AG04450 (cell line): ENCODE data around the gene TCERG1L. TPM values are rescaled to one million over a fixed set of nuclear protein-coding genes. Genes with fewer than 3 reads are reported as not detected.

Source experiments
- CTCF ChIA-PET: fragments of 300-600, 350-600 bp; formaldehyde crosslinking; extraction: SDS; loops from one replicate; lab custom pipeline; 2022; ENCODE audit warnings: antibody characterized with exemption, inconsistent platforms; lab: Charles Lee
- POLR2A ChIA-PET: fragments of 350-600 bp; formaldehyde crosslinking; extraction: SDS; loops from one replicate; lab custom pipeline; 2021; ENCODE audit warnings: antibody characterized with exemption, inconsistent platforms; lab: Yijun Ruan, JAX
- DNase-seq: peaks from one replicate; pipeline ENCODE4 v3.0.0-alpha.2; 2011; ENCODE audit warnings: low read depth, low spot score
- H3K27ac ChIP-seq: one replicate; pipeline ENCODE4 v1.5.1; 2012; ENCODE audit warnings: low read depth, low read length, control low read depth
- H3K27me3 ChIP-seq: one replicate; pipeline ENCODE4 v1.6.0; 2012; ENCODE audit warnings: low read length; ENCODE audit not compliant: control insufficient read depth, insufficient read depth
- H3K4me3 ChIP-seq: 2 replicates; pipeline ENCODE4 v1.5.1; 2011; ENCODE audit warnings: mild to moderate bottlenecking, low read depth, low read length, control low read depth
- H3K9me3 ChIP-seq: 2 replicates; pipeline ENCODE4 v1.5.1; 2012; ENCODE audit warnings: low read length; ENCODE audit not compliant: control insufficient read depth, insufficient read depth
- CTCF ChIP-seq: IDR thresholded peaks from 2 replicates; pipeline ENCODE4 v1.5.1; 2011; ENCODE audit warnings: low read depth, low read length, control low read depth, inconsistent platforms
- polyA plus RNA-seq: library from polyadenylated mRNA; depleted of rRNA; stranded (reverse); fragments of >200 nt; gene quantifications from 2 replicates; pipeline ENCODE4 v1.2.3, GENCODE V29; 2011

TCERG1L gene
- polyA plus RNA-seq, 1 experiment: not detected

- H3K4me3 ChIP-seq: no peak overlapping the region
- H3K27me3 ChIP-seq: no peaks in the 10 kb centered on the region
- DNase-seq: no peak
- ChIA-PET CTCF (no interaction called here), POLR2A (no interaction called here)
- H3K27ac ChIP-seq: no peak overlapping the region
- no peak for TF ChIP-seq CTCF
- H3K9me3 ChIP-seq: peaks cover 92% of the 10 kb centered on the region
Measured at GRCh38 chr10:131077724-131078123, 233.8 kb downstream of the TCERG1L start.

GRCh38 chr10:131077031-131077430 lies 234.5 kb downstream of the TCERG1L start:
- Histone ChIP-seq H3K9me3 (peaks cover 92% of the 10 kb centered on the region), H3K27me3 (no peaks in the 10 kb centered on the region), H3K4me3 (no peak overlapping the region), H3K27ac (no peak overlapping the region)
- ChIA-PET CTCF (no interaction called here), POLR2A (no interaction called here)
- no peak for DNase-seq
- TF ChIP-seq CTCF: no peak

GRCh38 chr10:131076356-131076755 lies 235.2 kb downstream of the TCERG1L start:
- H3K4me3 ChIP-seq: no peak overlapping the region
- peaks cover 91% of the 10 kb centered on the region for H3K9me3 ChIP-seq
- no peak for DNase-seq
- H3K27ac ChIP-seq: no peak overlapping the region
- no peak for TF ChIP-seq CTCF
- no peaks in the 10 kb centered on the region for H3K27me3 ChIP-seq
- ChIA-PET CTCF (no interaction called here), POLR2A (no interaction called here)

- Histone ChIP-seq H3K4me3 (no peak overlapping the region), H3K27me3 (no peaks in the 10 kb centered on the region), H3K9me3 (peaks cover 90% of the 10 kb centered on the region), H3K27ac (no peak overlapping the region)
- CTCF ChIA-PET: no interaction called here
- TF ChIP-seq CTCF: no peak
- POLR2A ChIA-PET: no interaction called here
- DNase-seq: no peak
Measured at GRCh38 chr10:131075218-131075770, 236.2 kb downstream of the TCERG1L start.

GRCh38 chr10:131074682-131075081 lies 236.8 kb downstream of the TCERG1L start:
- H3K27me3 ChIP-seq: no peaks in the 10 kb centered on the region
- ChIA-PET POLR2A (no interaction called here), CTCF (no interaction called here)
- DNase-seq: no peak
- peaks cover 87% of the 10 kb centered on the region for H3K9me3 ChIP-seq
- no peak overlapping the region for H3K27ac ChIP-seq
- H3K4me3 ChIP-seq: no peak overlapping the region
- TF ChIP-seq CTCF: no peak
